GM19438 (cell line): ENCODE data around the gene RYR1.
"Not testable (repeated sequence)": the region's sequence is repeated elsewhere in the genome, so short reads cannot be mapped to it uniquely, and the experiment has no call there.

Experiments
- ATAC-seq: cut with Tn5 transposase; IDR thresholded peaks from one replicate; pipeline ENCODE4 v1.9.1; 2021; ENCODE audit warnings: low read depth; ENCODE audit not compliant: unreplicated experiment

Gene RYR1

GRCh38 chr19:38534574-38534973 lies 101.1 kb downstream of the RYR1 start:
- no peak for ATAC-seq

- no peak for ATAC-seq
Observed at GRCh38 chr19:38535212-38535611, 101.7 kb downstream of the RYR1 start.

- ATAC-seq: no peak
Observed at GRCh38 chr19:38537071-38537936, 103.8 kb downstream of the RYR1 start.

- ATAC-seq: no peak
Observed at GRCh38 chr19:38538386-38538785, 104.9 kb downstream of the RYR1 start.

GRCh38 chr19:38538793-38539528 lies 105.5 kb downstream of the RYR1 start:
- no peak for ATAC-seq

- no peak for ATAC-seq
Observed at GRCh38 chr19:38539751-38540150, 106.3 kb downstream of the RYR1 start.

GRCh38 chr19:38542040-38542439 lies 108.5 kb downstream of the RYR1 start:
- no peak for ATAC-seq

- no peak for ATAC-seq
Observed at GRCh38 chr19:38543286-38543806, 109.9 kb downstream of the RYR1 start.

GRCh38 chr19:38543807-38544568 lies 110.5 kb downstream of the RYR1 start:
- no peak for ATAC-seq

GRCh38 chr19:38544569-38545315 lies 111.3 kb downstream of the RYR1 start:
- no peak for ATAC-seq

GRCh38 chr19:38545596-38545995 lies 112.1 kb downstream of the RYR1 start:
- ATAC-seq: no peak

GRCh38 chr19:38547421-38547820 lies 113.9 kb downstream of the RYR1 start:
- ATAC-seq: no peak

GRCh38 chr19:38549061-38549460 lies 115.6 kb downstream of the RYR1 start:
- no peak for ATAC-seq

GRCh38 chr19:38549942-38550341 lies 116.5 kb downstream of the RYR1 start:
- no peak for ATAC-seq

GRCh38 chr19:38550376-38550775 lies 116.9 kb downstream of the RYR1 start:
- ATAC-seq: no peak

- no peak for ATAC-seq
Observed at GRCh38 chr19:38551450-38551813, 117.9 kb downstream of the RYR1 start.

- ATAC-seq: not testable (repeated sequence)
Observed at GRCh38 chr19:38553239-38553638, 119.7 kb downstream of the RYR1 start.

GRCh38 chr19:38554676-38555141 lies 121.2 kb downstream of the RYR1 start:
- ATAC-seq: no peak

GRCh38 chr19:38555200-38555599 lies 121.7 kb downstream of the RYR1 start:
- ATAC-seq: no peak

GRCh38 chr19:38556521-38557174 lies 123.2 kb downstream of the RYR1 start:
- no peak for ATAC-seq
